GM12892 (cell line): ENCODE results near the gene ZNF33B.

ENCODE experiments used
- POLR2A ChIP-seq: IDR thresholded peaks from 2 replicates; pipeline ENCODE4 v1.6.1; 2011; ENCODE audit warnings: low read depth, low read length, control low read depth
- POLR2AphosphoS5 ChIP-seq: IDR thresholded peaks from 2 replicates; pipeline ENCODE4 v1.6.1; 2011; ENCODE audit warnings: low read depth, low read length, control low read depth

- TF ChIP-seq POLR2A (no peak), POLR2AphosphoS5 (no peak)
These were observed 88.5 kb downstream of the ZNF33B start for GRCh38 chr10:42549851-42550250.
